Measurements from ENCODE around the gene UBASH3B.
A peak's percentile ranks its signal among the peaks of the same experiment; 100 is the strongest.

UBASH3B gene

GRCh38 chr11:122863704-122864326, 208.3 kb downstream of the UBASH3B start:
- TF ChIP-seq, protein P1, sequence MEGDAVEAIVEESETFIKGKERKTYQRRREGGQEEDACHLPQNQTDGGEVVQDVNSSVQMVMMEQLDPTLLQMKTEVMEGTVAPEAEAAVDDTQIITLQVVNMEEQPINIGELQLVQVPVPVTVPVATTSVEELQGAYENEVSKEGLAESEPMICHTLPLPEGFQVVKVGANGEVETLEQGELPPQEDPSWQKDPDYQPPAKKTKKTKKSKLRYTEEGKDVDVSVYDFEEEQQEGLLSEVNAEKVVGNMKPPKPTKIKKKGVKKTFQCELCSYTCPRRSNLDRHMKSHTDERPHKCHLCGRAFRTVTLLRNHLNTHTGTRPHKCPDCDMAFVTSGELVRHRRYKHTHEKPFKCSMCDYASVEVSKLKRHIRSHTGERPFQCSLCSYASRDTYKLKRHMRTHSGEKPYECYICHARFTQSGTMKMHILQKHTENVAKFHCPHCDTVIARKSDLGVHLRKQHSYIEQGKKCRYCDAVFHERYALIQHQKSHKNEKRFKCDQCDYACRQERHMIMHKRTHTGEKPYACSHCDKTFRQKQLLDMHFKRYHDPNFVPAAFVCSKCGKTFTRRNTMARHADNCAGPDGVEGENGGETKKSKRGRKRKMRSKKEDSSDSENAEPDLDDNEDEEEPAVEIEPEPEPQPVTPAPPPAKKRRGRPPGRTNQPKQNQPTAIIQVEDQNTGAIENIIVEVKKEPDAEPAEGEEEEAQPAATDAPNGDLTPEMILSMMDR (IDR thresholded peaks at IDR 0.05; ENCODE audit: low read depth, low read length), result peak; percentile 97
- no peak for DNase-seq (ENCODE audit: extremely low read depth, low read depth)
